MM.1S (cell line): ENCODE data around the gene GATA6.
"Not testable (repeated sequence)": the region's sequence is repeated elsewhere in the genome, so short reads cannot be mapped to it uniquely, and the experiment has no call there.

ENCODE experiments used
- DNase-seq: peaks from one replicate; pipeline ENCODE4 v3.0.0-alpha.2; 2015
- H2AFZ ChIP-seq: fragments of 300-600 bp; sonication (generic); 2 replicates; pipeline ENCODE4 v1.6.0; 2016; ENCODE audit warnings: antibody characterized with exemption, low read length
- H3F3A ChIP-seq: fragments of 300-600 bp; sonication (generic); 2 replicates; pipeline ENCODE4 v1.6.1; 2016; ENCODE audit warnings: mild to moderate bottlenecking, antibody characterized with exemption, low read length, moderate library complexity, mixed read lengths; ENCODE audit not compliant: insufficient read depth
- H3K27ac ChIP-seq: fragments of 300-600 bp; sonication (generic); 2 replicates; pipeline ENCODE4 v1.5.1; 2016; ENCODE audit warnings: mild to moderate bottlenecking, low read length
- H3K27me3 ChIP-seq: fragments of 300-600 bp; sonication (generic); replicated peaks from 2 replicates; pipeline ENCODE4 v1.6.0; 2016; ENCODE audit warnings: low read length; ENCODE audit not compliant: insufficient read depth
- H3K36me3 ChIP-seq: fragments of 300-600 bp; sonication (generic); replicated peaks from 2 replicates; pipeline ENCODE4 v1.6.1; 2016; ENCODE audit warnings: mild to moderate bottlenecking, low read length, mixed read lengths; ENCODE audit not compliant: insufficient read depth
- H3K4me1 ChIP-seq: fragments of 300-600 bp; sonication (generic); 2 replicates; pipeline ENCODE4 v1.6.1; 2016; ENCODE audit warnings: low read length, mixed read lengths
- H3K4me2 ChIP-seq: fragments of 300-600 bp; sonication (generic); 2 replicates; pipeline ENCODE4 v1.6.0; 2016; ENCODE audit warnings: low read depth, low read length
- H3K4me3 ChIP-seq: fragments of 300-600 bp; sonication (generic); 2 replicates; pipeline ENCODE4 v1.5.1; 2016; ENCODE audit warnings: low read length, mixed read lengths
- H3K79me2 ChIP-seq: fragments of 300-600 bp; sonication (generic); 2 replicates; pipeline ENCODE4 v1.6.1; 2016; ENCODE audit warnings: mixed run types, low read length, mixed read lengths
- H3K9ac ChIP-seq: fragments of 300-600 bp; sonication (generic); 2 replicates; pipeline ENCODE4 v1.6.1; 2016; ENCODE audit warnings: low read length, mixed read lengths
- H3K9me2 ChIP-seq: fragments of 300-600 bp; sonication (generic); replicated peaks from 2 replicates; pipeline ENCODE4 v1.6.1; 2016; ENCODE audit warnings: mild to moderate bottlenecking, low read length, mixed read lengths; ENCODE audit not compliant: insufficient read depth
- H3K9me3 ChIP-seq: fragments of 300-600 bp; sonication (generic); replicated peaks from 2 replicates; pipeline ENCODE4 v1.6.1; 2016; ENCODE audit warnings: mild to moderate bottlenecking, low read length, mixed read lengths; ENCODE audit not compliant: insufficient read depth
- H4K20me1 ChIP-seq: fragments of 300-600 bp; sonication (generic); 2 replicates; pipeline ENCODE4 v1.6.1; 2016; ENCODE audit warnings: mild to moderate bottlenecking, low read length, moderate library complexity, mixed read lengths; ENCODE audit not compliant: insufficient read depth
- CTCF ChIP-seq: fragments of 300-600 bp; sonication (generic); IDR thresholded peaks from 2 replicates; pipeline ENCODE4 v1.5.1; 2016; ENCODE audit warnings: antibody characterized with exemption, low read length, mixed read lengths
- EZH2 ChIP-seq: fragments of 300-600 bp; sonication (generic); optimal IDR thresholded peaks from 2 replicates; pipeline ENCODE3; 2017; ENCODE audit warnings: low read depth, mild to moderate bottlenecking, antibody characterized with exemption, low read length, mixed read lengths
- EZH2phosphoT487 ChIP-seq: fragments of 300-600 bp; sonication (generic); IDR thresholded peaks from 2 replicates; pipeline ENCODE4 v1.6.1; 2018; ENCODE audit warnings: antibody characterized with exemption, low read length

Gene GATA6

GRCh38 chr18:22180722-22181121 is 11.3 kb downstream of the GATA6 start:
- DNase-seq = no peak
- H4K20me1 ChIP-seq = no peaks in the 10 kb centered on the region
- no peak overlapping the region for H2AFZ ChIP-seq
- no peak for TF ChIP-seq EZH2
- no peaks in the 10 kb centered on the region for H3K79me2 ChIP-seq
- H3K9ac ChIP-seq = no peak overlapping the region
- no peak overlapping the region for H3K4me2 ChIP-seq
- no peaks in the 10 kb centered on the region for H3K27me3 ChIP-seq
- H3K9me3 ChIP-seq = no peaks in the 10 kb centered on the region
- no peaks in the 10 kb centered on the region for H3F3A ChIP-seq
- no peaks in the 10 kb centered on the region for H3K4me1 ChIP-seq
- H3K27ac ChIP-seq = no peak overlapping the region
- H3K36me3 ChIP-seq = no peaks in the 10 kb centered on the region
- H3K9me2 ChIP-seq = no peaks in the 10 kb centered on the region
- no peak overlapping the region for H3K4me3 ChIP-seq

GRCh38 chr18:22182884-22183697 is 13.7 kb downstream of the GATA6 start:
- H3K4me1 ChIP-seq = no peaks in the 10 kb centered on the region
- no peak overlapping the region for H3K9ac ChIP-seq
- DNase-seq = no peak
- H3K9me2 ChIP-seq = no peaks in the 10 kb centered on the region
- no peaks in the 10 kb centered on the region for H3K9me3 ChIP-seq
- no peak overlapping the region for H3K4me3 ChIP-seq
- no peaks in the 10 kb centered on the region for H3K36me3 ChIP-seq
- TF ChIP-seq CTCF (no peak), EZH2phosphoT487 (no peak), EZH2 (no peak)
- no peaks in the 10 kb centered on the region for H3K27me3 ChIP-seq
- H3K4me2 ChIP-seq = no peak overlapping the region
- H3F3A ChIP-seq = no peaks in the 10 kb centered on the region
- no peak overlapping the region for H2AFZ ChIP-seq
- H4K20me1 ChIP-seq = no peaks in the 10 kb centered on the region
- no peak overlapping the region for H3K27ac ChIP-seq
- no peaks in the 10 kb centered on the region for H3K79me2 ChIP-seq

- Histone ChIP-seq H3K27me3 (no peaks in the 10 kb centered on the region), H3K4me1 (no peaks in the 10 kb centered on the region), H2AFZ (no peak overlapping the region), H4K20me1 (no peaks in the 10 kb centered on the region), H3K9ac (no peak overlapping the region), H3K27ac (no peak overlapping the region), H3K36me3 (no peaks in the 10 kb centered on the region), H3K9me3 (no peaks in the 10 kb centered on the region), H3K4me2 (no peak overlapping the region), H3K4me3 (no peak overlapping the region), H3K79me2 (no peaks in the 10 kb centered on the region), H3F3A (no peaks in the 10 kb centered on the region), H3K9me2 (no peaks in the 10 kb centered on the region)
- TF ChIP-seq EZH2phosphoT487 = no peak
- no peak for DNase-seq
Observed at GRCh38 chr18:22183698-22184170, 14.3 kb downstream of the GATA6 start.

- not testable (repeated sequence) for H3K27me3 ChIP-seq, H3K4me1 ChIP-seq, H3F3A ChIP-seq, H3K27ac ChIP-seq, H3K36me3 ChIP-seq, H3K9me3 ChIP-seq, H3K4me2 ChIP-seq, DNase-seq, H3K79me2 ChIP-seq, H3K9me2 ChIP-seq, H3K9ac ChIP-seq, H2AFZ ChIP-seq, H3K4me3 ChIP-seq, H4K20me1 ChIP-seq
Observed at GRCh38 chr18:22184573-22184972, 15.2 kb downstream of the GATA6 start.

- Histone ChIP-seq H3K9ac (no peak overlapping the region), H3K9me2 (no peaks in the 10 kb centered on the region), H3K4me2 (no peak overlapping the region), H3K4me3 (no peak overlapping the region), H3K27me3 (no peaks in the 10 kb centered on the region), H3F3A (no peaks in the 10 kb centered on the region), H2AFZ (no peak overlapping the region), H4K20me1 (no peaks in the 10 kb centered on the region), H3K9me3 (no peaks in the 10 kb centered on the region), H3K79me2 (no peaks in the 10 kb centered on the region), H3K27ac (no peak overlapping the region), H3K36me3 (no peaks in the 10 kb centered on the region), H3K4me1 (no peaks in the 10 kb centered on the region)
- no peak for DNase-seq
- TF ChIP-seq EZH2 (no peak), CTCF (no peak), EZH2phosphoT487 (no peak)
Observed at GRCh38 chr18:22185273-22185672, 15.9 kb downstream of the GATA6 start.
